Upper lobe of right lung (tissue), 1 donor: ENCODE measurements around the gene MACROD1. TPM values are rescaled to one million over a fixed set of nuclear protein-coding genes. Genes with fewer than 3 reads are reported as not detected.

ENCODE experiments used
- ATAC-seq: fragments of 200-7000 bp; cut with Tn5 transposase; one replicate; pipeline ENCODE4 v1.9.1; 2020; ENCODE audit warnings: mild to moderate bottlenecking, moderate library complexity
- DNase-seq: peaks from one replicate; pipeline ENCODE4 v3.0.0-alpha.2; 2020
- H3K27ac ChIP-seq: fragments of 200-600 bp; one replicate; pipeline ENCODE4 v1.8.0; 2022
- H3K27me3 ChIP-seq: fragments of 200-600 bp; one replicate; pipeline ENCODE4 v1.8.0; 2022; ENCODE audit warnings: mild to moderate bottlenecking
- H3K36me3 ChIP-seq: fragments of 200-600 bp; one replicate; pipeline ENCODE4 v1.8.0; 2022
- H3K4me1 ChIP-seq: fragments of 200-600 bp; one replicate; pipeline ENCODE4 v1.8.0; 2022
- H3K4me3 ChIP-seq: fragments of 200-600 bp; one replicate; pipeline ENCODE4 v1.8.0; 2022; ENCODE audit warnings: mild to moderate bottlenecking
- H3K9me3 ChIP-seq: fragments of 200-600 bp; one replicate; pipeline ENCODE4 v1.8.0; 2022
- intact Hi-C: fragments of 100-400 bp; cut with DNase I; formaldehyde crosslinking; loops from one replicate; pipeline ENCODE4 v1.11.0; 2022
- total RNA-seq: library from RNA; stranded (reverse); fragmentation: NEBNext Ultra II Directional; extraction: Animal tissue kit (Norgen Biotek cat#: 25700); gene quantifications from one replicate; pipeline ENCODE4 v1.2.1, GENCODE V29; 2021
- TF ChIP-seq, protein P1 (sequence below): fragments of 200-600 bp; IDR thresholded peaks from one replicate; pipeline ENCODE4 v1.8.0; 2022; ENCODE audit warnings: antibody characterized with exemption
- donor health status: DM: no; HTN: yes; CAD: no; lungs with severe emphysema.

Gene MACROD1
- total RNA-seq, 1 donor from 2014 or later, result 15.8 TPM

DNA sequence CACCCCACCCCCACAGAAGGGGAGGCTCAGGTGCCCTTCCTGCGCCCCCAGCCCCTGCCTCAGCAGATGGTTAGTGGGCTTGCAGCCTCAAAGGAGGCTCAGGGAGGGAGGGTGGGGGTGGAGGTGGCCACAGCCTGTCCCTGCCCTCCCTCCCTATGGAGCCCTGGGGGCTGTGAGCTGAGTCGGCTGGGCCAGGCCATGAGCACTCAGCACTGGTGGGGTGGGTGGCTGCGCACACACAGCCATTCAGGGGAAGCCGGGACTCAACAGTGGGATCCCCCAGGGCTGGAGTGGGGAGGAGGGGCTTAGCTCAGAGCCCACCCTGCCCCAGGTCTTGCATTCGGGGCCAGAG, 80.0 kb downstream of the MACROD1 start:
- Histone ChIP-seq H3K27ac (no peak overlapping the region), H3K36me3 (no peaks in the 10 kb centered on the region), H3K4me1 (no peaks in the 10 kb centered on the region), H3K9me3 (no peaks in the 10 kb centered on the region), H3K4me3 (no peak overlapping the region), H3K27me3 (no peaks in the 10 kb centered on the region)
- ATAC-seq, result no peak
- intact Hi-C loops, result no loop called here
- DNase-seq, result no peak
- TF ChIP-seq, protein P1, sequence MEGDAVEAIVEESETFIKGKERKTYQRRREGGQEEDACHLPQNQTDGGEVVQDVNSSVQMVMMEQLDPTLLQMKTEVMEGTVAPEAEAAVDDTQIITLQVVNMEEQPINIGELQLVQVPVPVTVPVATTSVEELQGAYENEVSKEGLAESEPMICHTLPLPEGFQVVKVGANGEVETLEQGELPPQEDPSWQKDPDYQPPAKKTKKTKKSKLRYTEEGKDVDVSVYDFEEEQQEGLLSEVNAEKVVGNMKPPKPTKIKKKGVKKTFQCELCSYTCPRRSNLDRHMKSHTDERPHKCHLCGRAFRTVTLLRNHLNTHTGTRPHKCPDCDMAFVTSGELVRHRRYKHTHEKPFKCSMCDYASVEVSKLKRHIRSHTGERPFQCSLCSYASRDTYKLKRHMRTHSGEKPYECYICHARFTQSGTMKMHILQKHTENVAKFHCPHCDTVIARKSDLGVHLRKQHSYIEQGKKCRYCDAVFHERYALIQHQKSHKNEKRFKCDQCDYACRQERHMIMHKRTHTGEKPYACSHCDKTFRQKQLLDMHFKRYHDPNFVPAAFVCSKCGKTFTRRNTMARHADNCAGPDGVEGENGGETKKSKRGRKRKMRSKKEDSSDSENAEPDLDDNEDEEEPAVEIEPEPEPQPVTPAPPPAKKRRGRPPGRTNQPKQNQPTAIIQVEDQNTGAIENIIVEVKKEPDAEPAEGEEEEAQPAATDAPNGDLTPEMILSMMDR, result no peak

DNA sequence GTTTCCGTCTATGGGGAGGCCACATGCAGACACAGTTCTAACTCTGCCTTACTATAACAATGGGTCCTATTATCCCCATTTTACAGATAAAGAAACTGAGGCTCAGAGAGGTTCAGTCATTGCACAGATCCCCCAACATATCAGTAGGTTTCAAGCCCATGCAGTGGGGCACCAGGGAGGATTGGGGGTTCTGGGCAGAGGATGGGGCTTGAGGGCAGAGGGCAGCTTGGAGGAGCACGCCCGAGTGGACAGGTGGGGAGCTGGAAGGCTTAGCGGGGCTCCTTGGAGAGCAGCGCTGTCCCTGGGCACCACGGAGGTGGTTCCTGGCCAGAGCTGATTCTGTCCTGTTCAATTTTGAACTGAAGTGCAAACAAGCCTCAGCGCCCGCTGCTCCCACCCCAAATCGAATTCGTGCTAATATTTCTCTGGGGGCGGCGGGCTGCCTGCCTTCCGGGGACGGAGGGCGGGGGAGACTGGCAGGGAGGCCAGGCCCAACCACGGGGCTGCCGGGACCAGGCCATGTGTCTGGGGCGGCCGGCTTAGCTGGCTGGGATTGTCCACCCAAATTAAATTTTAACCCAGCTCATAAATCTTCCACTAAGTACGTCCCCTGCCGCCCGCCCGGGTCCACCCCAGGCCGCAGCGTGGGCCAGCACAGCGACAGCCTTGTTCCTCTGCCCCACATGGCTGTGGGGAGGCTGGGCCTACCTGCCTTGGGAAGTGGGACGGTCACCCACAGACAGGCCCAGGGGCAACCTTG, 80.8 kb downstream of the MACROD1 start:
- Histone ChIP-seq H3K4me3 (no peak overlapping the region), H3K27ac (no peak overlapping the region)

DNA sequence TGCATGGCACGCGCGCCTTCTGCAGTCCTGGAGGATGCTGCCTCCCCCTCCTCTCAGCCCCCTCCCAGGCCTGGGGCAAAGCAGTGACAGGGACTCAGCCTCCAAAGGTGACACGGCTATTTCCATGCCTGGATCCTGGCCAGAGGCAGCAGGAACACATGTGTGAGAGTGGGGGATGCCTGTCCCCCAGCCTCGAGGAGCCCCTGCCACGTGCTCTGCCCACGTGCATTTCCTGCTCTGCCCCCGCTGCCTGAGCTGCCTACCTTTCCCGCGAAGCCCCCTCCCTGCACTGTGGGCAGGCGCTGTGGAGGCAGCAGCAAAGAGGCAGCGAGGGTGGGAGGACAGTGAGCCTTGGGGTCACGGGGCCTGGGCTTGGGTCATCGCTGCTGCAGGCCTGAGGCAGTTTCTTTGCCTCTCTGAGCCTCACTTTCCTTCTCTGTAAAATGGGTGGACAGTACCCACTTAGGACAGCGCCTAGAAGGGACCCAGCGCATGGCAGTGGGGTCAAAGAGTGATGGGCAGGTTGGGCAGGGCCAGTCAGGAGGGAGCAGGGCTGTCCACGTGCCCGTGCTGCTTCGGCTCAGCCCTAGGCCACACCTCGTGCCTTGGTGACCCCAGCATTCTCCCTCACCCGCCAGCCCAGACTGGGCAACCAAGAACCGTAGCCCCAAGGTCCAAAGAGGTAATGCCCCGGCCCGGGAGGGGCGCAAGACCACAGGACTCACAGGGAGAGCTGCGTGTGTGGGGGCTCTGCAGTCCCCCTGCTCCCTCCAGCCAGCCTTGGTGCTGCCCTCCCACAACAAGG, 81.6 kb downstream of the MACROD1 start:
- Histone ChIP-seq H3K27me3 (no peaks in the 10 kb centered on the region), H3K27ac (no peak overlapping the region), H3K4me3 (no peak overlapping the region), H3K9me3 (no peaks in the 10 kb centered on the region), H3K4me1 (no peaks in the 10 kb centered on the region), H3K36me3 (no peaks in the 10 kb centered on the region)
- intact Hi-C loops, result no loop called here
- no peak for ATAC-seq
- TF ChIP-seq, protein P1, result no peak
- no peak for DNase-seq

More for the DNA sequence above, 80.8 kb downstream of the MACROD1 start:
- TF ChIP-seq, protein P1, result no peak
- intact Hi-C loops, result no loop called here
- Histone ChIP-seq H3K27me3 (no peaks in the 10 kb centered on the region), H3K36me3 (no peaks in the 10 kb centered on the region), H3K9me3 (no peaks in the 10 kb centered on the region), H3K4me1 (no peaks in the 10 kb centered on the region)
- no peak for ATAC-seq
- DNase-seq, result no peak

DNA sequence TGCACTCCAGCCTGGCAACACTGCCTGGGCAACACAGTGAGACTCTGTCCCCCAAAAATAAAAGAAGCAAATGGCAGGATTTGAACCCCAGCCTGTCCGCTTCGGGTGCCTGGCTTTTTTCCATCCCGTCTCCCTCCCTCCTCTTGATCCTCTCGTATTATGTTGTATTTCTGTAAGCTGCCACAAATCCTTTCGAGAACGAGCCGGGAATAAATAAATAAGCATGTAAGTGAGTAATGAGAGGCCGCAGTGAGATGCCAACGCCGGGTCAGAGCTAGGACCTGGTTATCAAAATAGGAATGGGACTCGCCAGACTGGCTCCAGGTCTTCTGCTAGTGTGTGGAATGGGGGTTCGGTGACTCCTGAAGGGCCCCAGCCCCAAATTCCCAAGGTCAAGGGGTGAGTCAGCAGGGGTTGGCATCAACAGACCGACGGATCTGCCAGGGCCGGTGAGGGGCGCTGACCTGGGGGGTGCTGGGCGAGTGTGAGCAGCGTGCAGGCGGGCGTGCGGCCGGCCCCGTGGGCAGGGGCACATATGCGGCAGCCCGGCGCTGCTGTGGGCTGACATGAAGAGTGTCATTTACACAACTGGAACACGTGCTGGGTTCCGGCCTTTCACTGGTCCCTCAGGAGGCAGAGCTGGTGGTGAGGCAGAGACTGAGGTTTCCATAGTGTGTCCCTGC, 82.4 kb downstream of the MACROD1 start:
- no peak for DNase-seq
- intact Hi-C loops, result no loop called here
- H3K4me1 ChIP-seq, result no peaks in the 10 kb centered on the region
- no peaks in the 10 kb centered on the region for H3K27me3 ChIP-seq
- H3K9me3 ChIP-seq, result no peaks in the 10 kb centered on the region
- H3K4me3 ChIP-seq, result no peak overlapping the region
- H3K27ac ChIP-seq, result no peak overlapping the region
- no peaks in the 10 kb centered on the region for H3K36me3 ChIP-seq
- ATAC-seq, result no peak
- TF ChIP-seq, protein P1, result no peak

DNA sequence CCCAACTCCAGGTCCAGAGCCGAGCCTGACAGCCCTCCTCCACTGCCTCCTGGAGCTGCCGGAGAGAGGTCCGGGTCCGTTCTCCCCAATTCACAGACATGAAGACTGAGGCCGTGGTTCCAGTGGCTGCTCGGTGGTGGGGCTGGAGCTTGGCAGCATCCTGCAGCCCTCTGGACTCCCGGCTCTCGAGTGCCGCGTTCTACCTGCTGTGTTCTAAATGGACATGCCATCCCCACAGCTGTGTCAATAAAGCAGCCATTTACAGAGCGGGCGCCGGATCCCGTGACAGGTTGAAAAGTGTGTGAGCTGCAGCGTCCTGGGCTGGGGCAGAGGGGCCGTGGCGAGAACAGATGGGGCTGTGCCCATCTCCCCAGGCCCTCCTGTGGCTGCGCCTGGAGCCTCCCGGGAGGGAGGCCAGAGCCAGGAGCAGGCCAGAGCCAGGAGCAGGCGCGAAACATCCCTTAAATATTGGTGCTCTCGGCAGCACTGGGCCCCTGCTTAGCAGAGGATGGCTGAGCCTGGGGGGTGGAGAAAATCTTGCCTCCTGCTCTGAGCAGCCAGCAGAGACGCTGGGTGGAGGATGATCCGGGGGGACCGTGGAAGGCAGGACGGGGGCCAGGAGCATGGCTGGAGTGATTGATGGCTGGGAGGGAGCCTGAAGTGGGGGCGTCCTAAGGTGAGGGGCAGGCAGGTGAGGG, 84.0 kb downstream of the MACROD1 start:
- H3K9me3 ChIP-seq, result no peaks in the 10 kb centered on the region
- ATAC-seq, result no peak
- intact Hi-C loops, result no loop called here
- TF ChIP-seq, protein P1, result no peak
- no peak overlapping the region for H3K4me3 ChIP-seq
- DNase-seq, result no peak
- no peaks in the 10 kb centered on the region for H3K36me3 ChIP-seq
- H3K27me3 ChIP-seq, result no peaks in the 10 kb centered on the region
- H3K27ac ChIP-seq, result no peak overlapping the region
- H3K4me1 ChIP-seq, result no peaks in the 10 kb centered on the region
